Activated T-helper 17 cell treated with anti-CD3 and anti-CD28 coated beads, Interleukin-2, amount 50 U/mL, for 72 hours (primary cell): Measurements from ENCODE around the gene PPP2R2B. TPM values are rescaled to one million over a fixed set of nuclear protein-coding genes. Genes with fewer than 3 reads are reported as not detected.
"Not testable (repeated sequence)": the region's sequence is repeated elsewhere in the genome, so short reads cannot be mapped to it uniquely, and the experiment has no call there.

Source experiments
- ATAC-seq: fragments of 150-1000 bp; cut with Tn5 transposase; replicated peaks from 2 replicates; pipeline ENCODE4 v1.10.0; 2021; ENCODE audit warnings: mild to moderate bottlenecking, moderate library complexity
- H3K27ac Mint-ChIP-seq: one replicate; pipeline ENCODE4 v1.8.0; 2022; ENCODE audit warnings: mixed read lengths
- H3K27me3 Mint-ChIP-seq: one replicate; pipeline ENCODE4 v1.8.0; 2022; ENCODE audit warnings: mixed read lengths
- H3K36me3 Mint-ChIP-seq: one replicate; pipeline ENCODE4 v1.8.0; 2022; ENCODE audit warnings: low read depth, mild to moderate bottlenecking, mixed read lengths
- H3K4me1 Mint-ChIP-seq: one replicate; pipeline ENCODE4 v1.8.0; 2022; ENCODE audit warnings: mixed read lengths
- H3K4me3 Mint-ChIP-seq: one replicate; pipeline ENCODE4 v1.8.0; 2022; ENCODE audit warnings: mild to moderate bottlenecking, mixed read lengths
- H3K9me3 Mint-ChIP-seq: one replicate; pipeline ENCODE4 v1.8.0; 2022; ENCODE audit warnings: mixed read lengths
- total RNA-seq, 2 donors: library from RNA; stranded (reverse); gene quantifications; one replicate each; pipeline ENCODE4 v1.2.3, GENCODE V29; 2022

Gene PPP2R2B
- total RNA-seq, 2 donors from 2014 or later: 1.0 to 2.2 TPM

DNA sequence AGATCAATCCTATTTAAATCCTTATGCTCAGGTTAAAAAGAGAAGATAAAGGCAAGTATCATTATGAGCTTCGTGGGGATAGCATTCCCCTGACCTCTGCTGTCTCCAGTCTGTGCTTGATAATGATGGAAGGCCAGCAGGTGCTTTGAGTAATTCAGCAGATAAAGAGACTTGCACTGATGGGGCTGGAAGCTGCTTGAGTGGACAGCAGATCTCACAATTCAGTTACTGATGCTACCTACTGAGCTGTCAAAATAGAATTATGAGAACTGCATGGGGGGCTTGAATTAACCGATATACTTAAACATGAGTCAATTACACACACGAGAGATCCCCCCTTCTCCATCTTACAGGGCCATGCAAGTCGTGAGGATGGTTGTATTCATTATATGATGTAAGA is 254.9 kb downstream of the PPP2R2B start:
- no peaks in the 10 kb centered on the region for H3K27me3 Mint-ChIP-seq
- H3K4me3 Mint-ChIP-seq: no peak overlapping the region
- ATAC-seq: no peak
- H3K4me1 Mint-ChIP-seq: no peaks in the 10 kb centered on the region
- no peak overlapping the region for H3K27ac Mint-ChIP-seq
- no peaks in the 10 kb centered on the region for H3K36me3 Mint-ChIP-seq
- no peaks in the 10 kb centered on the region for H3K9me3 Mint-ChIP-seq

GRCh38 chr5:146623009-146623408 is 255.5 kb downstream of the PPP2R2B start:
- H3K36me3 Mint-ChIP-seq: no peaks in the 10 kb centered on the region
- no peaks in the 10 kb centered on the region for H3K27me3 Mint-ChIP-seq
- H3K9me3 Mint-ChIP-seq: no peaks in the 10 kb centered on the region
- ATAC-seq: no peak
- H3K4me1 Mint-ChIP-seq: no peaks in the 10 kb centered on the region
- no peak overlapping the region for H3K27ac Mint-ChIP-seq
- H3K4me3 Mint-ChIP-seq: no peak overlapping the region

GRCh38 chr5:146622391-146622790 is 256.2 kb downstream of the PPP2R2B start:
- Mint-ChIP-seq H3K4me3 (no peak overlapping the region), H3K4me1 (no peaks in the 10 kb centered on the region), H3K27me3 (no peaks in the 10 kb centered on the region), H3K9me3 (no peaks in the 10 kb centered on the region), H3K36me3 (no peaks in the 10 kb centered on the region), H3K27ac (no peak overlapping the region)
- ATAC-seq: no peak

DNA sequence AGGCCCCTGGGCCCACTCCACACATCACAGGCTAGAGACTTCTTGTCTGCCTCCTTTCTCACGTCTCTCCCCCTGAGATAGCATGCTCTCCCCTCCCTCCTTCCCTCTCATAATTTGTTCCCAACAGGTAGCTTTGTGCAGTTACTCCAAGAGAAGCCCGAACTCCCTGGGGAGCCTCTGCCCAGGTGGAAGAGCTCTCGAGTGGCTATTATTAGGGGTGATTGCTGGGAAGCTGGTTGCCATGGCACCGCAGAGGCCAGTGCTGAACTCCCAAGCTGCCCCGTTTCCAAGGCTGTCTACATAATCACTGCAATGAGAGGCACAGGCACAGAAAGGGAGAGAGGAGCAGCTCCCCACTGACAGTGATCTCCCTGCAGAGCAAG is 257.9 kb downstream of the PPP2R2B start:
- Mint-ChIP-seq H3K27ac (no peak overlapping the region), H3K36me3 (no peaks in the 10 kb centered on the region), H3K27me3 (no peaks in the 10 kb centered on the region), H3K4me3 (no peak overlapping the region), H3K4me1 (no peaks in the 10 kb centered on the region), H3K9me3 (peaks cover 11% of the 10 kb centered on the region)
- ATAC-seq: no peak

GRCh38 chr5:146620031-146620668 is 258.4 kb downstream of the PPP2R2B start:
- Mint-ChIP-seq H3K27ac (no peak overlapping the region), H3K27me3 (no peaks in the 10 kb centered on the region)
- ATAC-seq: no peak

GRCh38 chr5:146618434-146618833 is 260.1 kb downstream of the PPP2R2B start:
- no peak for ATAC-seq
- peaks cover 12% of the 10 kb centered on the region for H3K9me3 Mint-ChIP-seq
- no peaks in the 10 kb centered on the region for H3K36me3 Mint-ChIP-seq
- H3K27me3 Mint-ChIP-seq: no peaks in the 10 kb centered on the region
- no peak overlapping the region for H3K27ac Mint-ChIP-seq
- no peak overlapping the region for H3K4me3 Mint-ChIP-seq
- H3K4me1 Mint-ChIP-seq: no peaks in the 10 kb centered on the region

More at GRCh38 chr5:146620031-146620668, 258.4 kb downstream of the PPP2R2B start:
- Mint-ChIP-seq H3K4me3 (no peak overlapping the region), H3K36me3 (no peaks in the 10 kb centered on the region), H3K4me1 (no peaks in the 10 kb centered on the region), H3K9me3 (peaks cover 12% of the 10 kb centered on the region)

DNA sequence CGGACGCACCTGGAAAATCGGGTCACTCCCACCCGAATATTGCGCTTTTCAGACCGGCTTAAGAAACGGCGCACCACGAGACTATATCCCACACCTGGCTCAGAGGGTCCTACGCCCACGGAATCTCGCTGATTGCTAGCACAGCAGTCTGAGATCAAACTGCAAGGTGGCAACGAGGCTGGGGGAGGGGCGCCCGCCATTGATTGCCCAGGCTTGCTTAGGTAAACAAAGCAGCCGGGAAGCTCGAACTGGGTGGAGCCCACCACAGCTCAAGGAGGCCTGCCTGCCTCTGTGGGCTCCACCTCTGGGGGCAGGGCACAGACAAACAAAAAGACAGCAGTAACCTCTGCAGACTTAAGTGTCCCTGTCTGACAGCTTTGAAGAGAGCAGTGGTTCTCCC is 268.8 kb downstream of the PPP2R2B start:
- H3K27ac Mint-ChIP-seq, H3K4me3 Mint-ChIP-seq, ATAC-seq, H3K4me1 Mint-ChIP-seq, H3K27me3 Mint-ChIP-seq, H3K36me3 Mint-ChIP-seq, H3K9me3 Mint-ChIP-seq: not testable (repeated sequence)

DNA sequence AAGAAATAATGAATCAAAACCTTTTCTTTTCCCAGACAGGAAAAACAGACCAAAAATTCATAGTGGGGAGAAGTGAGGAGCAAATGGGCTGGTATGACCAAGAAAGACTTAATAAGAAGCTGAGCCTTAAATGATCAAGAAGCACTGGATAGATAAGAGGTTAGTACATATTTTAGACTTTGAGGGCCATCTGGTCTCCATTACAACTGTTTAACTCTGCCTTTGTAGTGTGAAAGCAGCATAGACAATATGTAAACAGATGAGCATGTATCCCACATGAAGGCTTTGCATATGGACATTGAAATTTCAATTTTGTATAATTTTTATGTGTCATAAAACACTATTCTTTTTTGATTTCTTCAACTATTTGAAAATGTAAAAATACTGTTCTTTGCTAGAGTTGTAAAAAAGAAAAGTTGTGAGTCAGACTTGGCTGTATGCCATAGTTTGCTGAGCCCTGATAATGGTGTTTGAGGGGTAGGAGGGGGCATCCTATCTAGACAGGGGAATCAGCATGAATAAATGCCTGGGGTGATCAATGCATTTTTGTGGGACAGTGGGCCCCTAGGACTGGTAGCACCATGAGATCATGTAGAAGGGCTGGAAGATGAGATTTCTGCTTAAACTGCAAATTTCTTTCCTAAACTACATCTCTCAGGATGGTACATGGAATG is 270.8 kb downstream of the PPP2R2B start:
- Mint-ChIP-seq H3K27ac (no peak overlapping the region), H3K4me3 (no peak overlapping the region)

GRCh38 chr5:146606893-146607292 is 271.7 kb downstream of the PPP2R2B start:
- H3K36me3 Mint-ChIP-seq: no peaks in the 10 kb centered on the region
- no peaks in the 10 kb centered on the region for H3K4me1 Mint-ChIP-seq
- ATAC-seq: no peak
- H3K27me3 Mint-ChIP-seq: no peaks in the 10 kb centered on the region
- H3K9me3 Mint-ChIP-seq: no peaks in the 10 kb centered on the region
- no peak overlapping the region for H3K4me3 Mint-ChIP-seq
- no peak overlapping the region for H3K27ac Mint-ChIP-seq

More for the DNA sequence above, 270.8 kb downstream of the PPP2R2B start:
- no peaks in the 10 kb centered on the region for H3K27me3 Mint-ChIP-seq
- H3K36me3 Mint-ChIP-seq: no peaks in the 10 kb centered on the region
- no peaks in the 10 kb centered on the region for H3K4me1 Mint-ChIP-seq
- ATAC-seq: no peak
- H3K9me3 Mint-ChIP-seq: no peaks in the 10 kb centered on the region

GRCh38 chr5:146600376-146600775 is 278.2 kb downstream of the PPP2R2B start:
- H3K4me1 Mint-ChIP-seq: no peaks in the 10 kb centered on the region
- H3K9me3 Mint-ChIP-seq: no peaks in the 10 kb centered on the region
- no peak for ATAC-seq
- no peak overlapping the region for H3K4me3 Mint-ChIP-seq
- H3K36me3 Mint-ChIP-seq: no peaks in the 10 kb centered on the region
- H3K27ac Mint-ChIP-seq: no peak overlapping the region
- no peaks in the 10 kb centered on the region for H3K27me3 Mint-ChIP-seq

DNA sequence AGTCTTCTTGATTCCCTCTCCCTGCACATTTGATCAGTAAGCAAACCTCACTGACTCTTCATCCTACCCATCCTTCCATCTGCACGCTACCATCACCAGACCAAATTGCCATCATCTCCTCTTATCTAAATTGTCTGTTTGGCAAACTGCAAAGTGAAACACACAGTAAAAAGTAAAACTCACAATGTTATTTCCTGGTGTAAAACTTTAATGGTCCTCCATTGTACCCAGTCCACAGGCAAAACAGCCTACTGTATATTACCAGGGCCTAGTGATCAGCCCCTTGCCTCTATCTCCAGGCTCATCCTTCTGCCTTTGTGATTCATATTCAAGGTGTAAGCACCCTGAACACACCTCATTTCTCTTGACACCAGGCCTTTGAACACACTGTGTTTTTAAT is 279.3 kb downstream of the PPP2R2B start:
- no peak overlapping the region for H3K4me3 Mint-ChIP-seq
- no peak for ATAC-seq
- H3K9me3 Mint-ChIP-seq: no peaks in the 10 kb centered on the region
- H3K27me3 Mint-ChIP-seq: no peaks in the 10 kb centered on the region
- H3K27ac Mint-ChIP-seq: no peak overlapping the region
- H3K36me3 Mint-ChIP-seq: no peaks in the 10 kb centered on the region
- H3K4me1 Mint-ChIP-seq: no peaks in the 10 kb centered on the region

DNA sequence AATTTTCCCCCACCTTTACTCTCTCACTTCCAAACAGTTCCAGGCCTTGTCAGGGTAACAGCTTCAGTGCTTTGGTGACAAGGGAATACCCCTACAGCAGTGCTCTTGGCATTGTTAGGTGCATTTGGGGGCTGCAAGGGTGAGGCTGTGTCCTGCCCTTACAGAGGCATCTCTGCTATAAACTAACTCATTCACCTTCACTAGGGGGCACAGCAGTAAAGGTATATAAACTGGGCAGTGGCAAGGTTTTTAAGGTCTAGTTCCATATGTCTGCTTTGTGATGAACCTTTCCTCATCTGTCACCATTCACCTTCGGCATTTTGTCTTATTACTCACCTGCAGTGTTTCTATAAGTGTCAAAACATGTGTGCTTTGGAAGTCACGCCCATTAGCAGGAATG is 283.5 kb downstream of the PPP2R2B start:
- H3K27ac Mint-ChIP-seq: no peak overlapping the region
- no peak for ATAC-seq
- H3K9me3 Mint-ChIP-seq: no peaks in the 10 kb centered on the region
- H3K36me3 Mint-ChIP-seq: peaks cover 17% of the 10 kb centered on the region
- H3K4me3 Mint-ChIP-seq: no peak overlapping the region
- H3K27me3 Mint-ChIP-seq: no peaks in the 10 kb centered on the region
- no peaks in the 10 kb centered on the region for H3K4me1 Mint-ChIP-seq

- H3K36me3 Mint-ChIP-seq: peaks cover 17% of the 10 kb centered on the region
- no peaks in the 10 kb centered on the region for H3K27me3 Mint-ChIP-seq
- no peaks in the 10 kb centered on the region for H3K9me3 Mint-ChIP-seq
- H3K27ac Mint-ChIP-seq: no peak overlapping the region
- ATAC-seq: no peak
- no peaks in the 10 kb centered on the region for H3K4me1 Mint-ChIP-seq
- no peak overlapping the region for H3K4me3 Mint-ChIP-seq
These were observed 286.2 kb downstream of the PPP2R2B start for GRCh38 chr5:146592352-146592751.

- H3K27ac Mint-ChIP-seq: no peak overlapping the region
- no peaks in the 10 kb centered on the region for H3K4me1 Mint-ChIP-seq
- no peak for ATAC-seq
- H3K36me3 Mint-ChIP-seq: peaks cover 15% of the 10 kb centered on the region
- no peaks in the 10 kb centered on the region for H3K9me3 Mint-ChIP-seq
- no peaks in the 10 kb centered on the region for H3K27me3 Mint-ChIP-seq
- no peak overlapping the region for H3K4me3 Mint-ChIP-seq
These were observed 289.6 kb downstream of the PPP2R2B start for GRCh38 chr5:146589028-146589345.

DNA sequence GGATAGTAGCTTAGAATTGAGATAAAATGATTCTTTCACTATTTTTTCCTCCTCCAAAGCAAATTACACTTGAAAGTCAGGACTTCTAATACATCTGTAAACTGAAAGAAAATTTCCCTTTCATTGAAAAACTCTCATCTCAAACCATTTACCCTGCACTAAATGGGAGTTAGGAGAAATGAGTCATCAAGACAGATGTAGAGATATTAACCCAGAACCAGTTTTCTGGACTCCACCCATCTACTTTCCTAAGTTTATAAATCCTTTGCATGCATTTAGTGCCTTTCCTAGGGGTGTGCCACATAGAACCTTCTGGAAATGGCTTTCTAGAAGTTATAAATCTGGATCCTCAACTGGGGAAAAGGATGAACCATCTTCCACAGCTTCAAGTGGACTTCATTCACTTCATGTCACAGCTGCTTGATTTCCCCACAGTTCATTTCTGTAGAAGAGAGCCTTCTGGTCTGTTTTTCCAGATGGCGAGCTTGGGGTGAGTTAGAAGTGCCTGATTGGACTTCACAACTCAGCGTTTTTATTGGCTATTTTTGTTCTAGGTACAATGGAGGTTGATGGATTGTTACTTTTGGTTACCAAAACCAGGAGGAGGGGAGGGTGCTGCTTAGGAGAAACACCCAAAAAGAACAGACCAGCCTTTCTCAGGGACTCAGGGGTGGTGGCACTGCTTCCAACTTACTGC is 290.1 kb downstream of the PPP2R2B start:
- no peaks in the 10 kb centered on the region for H3K4me1 Mint-ChIP-seq

More for the DNA sequence above, 290.1 kb downstream of the PPP2R2B start:
- Mint-ChIP-seq H3K9me3 (no peaks in the 10 kb centered on the region), H3K4me3 (no peak overlapping the region), H3K27ac (no peak overlapping the region), H3K36me3 (peaks cover 10% of the 10 kb centered on the region), H3K27me3 (no peaks in the 10 kb centered on the region)
- ATAC-seq: no peak
